K562 (cell line): ENCODE results near the gene KLC3. TPM values are rescaled to one million over a fixed set of nuclear protein-coding genes. Genes with fewer than 3 reads are reported as not detected.

Experiments used
- ATAC-seq: fragments of 200-7000 bp; cut with Tn5 transposase; 3 replicates; pipeline ENCODE4 v1.9.1; 2020; ENCODE audit warnings: moderate library complexity
- BruUV-seq: library from RNA; stranded (reverse); fragments of 400-500 nt; replicated peaks from 2 replicates; lab custom pipeline; 2021; lab: Mats Ljungman, UMichigan
- CTCF ChIA-PET: fragments of 300-600 bp; formaldehyde crosslinking; extraction: SDS; loops from one replicate; lab custom pipeline; 2021; ENCODE audit warnings: low intra/inter-chr PET ratio; lab: Yijun Ruan, JAX
- POLR2A ChIA-PET: fragments of 300-600, 350-650 bp; sonication (Branson Sonifier 250); formaldehyde crosslinking; extraction: SDS; loops from one replicate; lab custom pipeline; 2021; ENCODE audit warnings: antibody characterized with exemption, inconsistent platforms; lab: Yijun Ruan, JAX
- DNase-seq, 4 experiments: peaks; one replicate each; pipeline versions ENCODE4 v3.0.0 to v3.0.0-alpha.2; 2011 to 2018; ENCODE audit warnings: low spot score in 3 of 4, mixed read lengths in 3 of 4; ENCODE audit errors: extremely low read depth in 1 of 4
- FAIRE-seq: peaks from 2 replicates; lab custom pipeline; 2011; peaks lifted over from hg19 to GRCh38; lab: Jason Lieb, UNC
- H2AFZ ChIP-seq: 2 replicates; pipeline ENCODE4 v1.6.0; 2011; ENCODE audit warnings: low read depth, low read length, control low read depth, inconsistent platforms
- H3K27ac ChIP-seq: fragments of 200-600 bp; 3 replicates; pipeline ENCODE4 v1.8.0; 2011; ENCODE audit warnings: low read depth, mild to moderate bottlenecking, control low read depth, inconsistent platforms, low read length, moderate library complexity, mixed read lengths; ENCODE audit errors: extremely low read depth
- H3K27me3 ChIP-seq, 2 experiments: fragments of 300-600 bp in 1 of 2; 2 replicates in 1 of 2; 3 replicates in 1 of 2; pipeline versions ENCODE4 v1.6.0 to v1.8.0; 2011; ENCODE audit warnings: inconsistent platforms in 2 of 2, low read length in 2 of 2, mild to moderate bottlenecking in 1 of 2, mixed read lengths in 1 of 2, moderate library complexity in 1 of 2; ENCODE audit not compliant: control insufficient read depth in 2 of 2, insufficient read depth in 2 of 2
- H3K36me3 ChIP-seq: fragments of 300-600 bp; 3 replicates; pipeline ENCODE4 v1.8.0; 2011; ENCODE audit warnings: mild to moderate bottlenecking, low read length, inconsistent platforms; ENCODE audit not compliant: control insufficient read depth, insufficient read depth
- H3K4me1 ChIP-seq, 2 experiments: fragments of 200-600 bp in 1 of 2; replicated peaks in 1 of 2; 2 replicates in 1 of 2; 3 replicates in 1 of 2; pipeline versions ENCODE4 v1.5.1 to v1.8.0; 2011; ENCODE audit warnings: inconsistent platforms in 2 of 2, low read length in 2 of 2, mild to moderate bottlenecking in 1 of 2, mixed read lengths in 1 of 2, moderate library complexity in 1 of 2; ENCODE audit not compliant: control insufficient read depth in 2 of 2, insufficient read depth in 2 of 2
- H3K4me2 ChIP-seq: 2 replicates; pipeline ENCODE4 v1.6.1; 2011; ENCODE audit warnings: low read length, control low read depth, inconsistent platforms, mixed read lengths; ENCODE audit not compliant: insufficient read depth
- H3K4me3 ChIP-seq: fragments of 200-600 bp; sonication (generic), shearing (Covaris generic); 2 replicates; pipeline ENCODE4 v1.5.1; 2016; ENCODE audit warnings: control low read depth, inconsistent platforms
- H3K79me2 ChIP-seq: fragments of 200-600 bp; 3 replicates; pipeline ENCODE4 v1.8.0; 2011; ENCODE audit warnings: low read length, inconsistent platforms; ENCODE audit not compliant: control insufficient read depth, insufficient read depth
- H3K9ac ChIP-seq, 2 experiments: 2 replicates each; pipeline versions ENCODE4 v1.6.0 to v1.6.1; 2011; ENCODE audit warnings: low read depth in 2 of 2, low read length in 2 of 2, control low read depth in 1 of 2, inconsistent platforms in 1 of 2, mild to moderate bottlenecking in 1 of 2, mixed read lengths in 1 of 2; ENCODE audit not compliant: insufficient read depth in 1 of 2
- H3K9me1 ChIP-seq: one replicate; pipeline ENCODE4 v1.6.0; 2011; ENCODE audit warnings: inconsistent platforms, mild to moderate bottlenecking, low read length, moderate library complexity; ENCODE audit not compliant: control insufficient read depth, insufficient read depth
- H3K9me3 ChIP-seq: replicated peaks from 2 replicates; pipeline ENCODE4 v1.5.1; 2011; ENCODE audit warnings: low read depth, low read length, inconsistent platforms; ENCODE audit not compliant: control insufficient read depth, insufficient read depth
- H4K20me1 ChIP-seq: replicated peaks from 2 replicates; pipeline ENCODE4 v1.6.1; 2011; ENCODE audit warnings: low read length, inconsistent platforms, mixed read lengths; ENCODE audit not compliant: control insufficient read depth, insufficient read depth
- ADNP ChIP-seq: fragments of 200-800 bp; sonication (Bioruptor generic); IDR thresholded peaks from 2 replicates; pipeline ENCODE4 v1.6.1; 2016; ENCODE audit warnings: missing genetic modification characterization, missing compliant biosample characterization
- BCOR ChIP-seq: fragments of 450-650 bp; IDR thresholded peaks from 2 replicates; pipeline ENCODE4 v1.6.1; 2016
- GATAD2B ChIP-seq: fragments of 450-650 bp; IDR thresholded peaks from 2 replicates; pipeline ENCODE4 v1.6.1; 2017; ENCODE audit warnings: mild to moderate bottlenecking, borderline replicate concordance
- HDAC2 ChIP-seq: fragments of 450-650 bp; IDR thresholded peaks from 2 replicates; pipeline ENCODE4 v1.6.1; 2016; ENCODE audit warnings: mild to moderate bottlenecking
- KDM1A ChIP-seq, 2 experiments: fragments of 450-650 bp; IDR thresholded peaks; 2 replicates each; pipeline ENCODE4 v1.6.1; 2016; ENCODE audit warnings: mild to moderate bottlenecking in 2 of 2
- RBM25 ChIP-seq: fragments of 200-400 bp; formaldehyde crosslinking; IDR thresholded peaks from 2 replicates; pipeline ENCODE4 v1.6.1; 2018; ENCODE audit warnings: low read length, low read depth, moderate library complexity; ENCODE audit not compliant: severe bottlenecking
- SMARCA5 ChIP-seq: fragments of 450-650 bp; IDR thresholded peaks from 2 replicates; pipeline ENCODE4 v1.6.1; 2016
- ZFP36 ChIP-seq: fragments of 150-350 bp; IDR thresholded peaks from 2 replicates; pipeline ENCODE4 v1.6.1; 2018; ENCODE audit warnings: low read length, low read depth; ENCODE audit not compliant: partially characterized antibody
- ZNF57 ChIP-seq: fragments of 450-650 bp; formaldehyde crosslinking; IDR thresholded peaks from 2 replicates; pipeline ENCODE4 v1.4.0; 2020; ENCODE audit warnings: mild to moderate bottlenecking, moderate library complexity
- in situ Hi-C: fragments of 300-500 bp; cut with MboI; formaldehyde crosslinking; loops from 4 replicates; pipeline ENCODE4 v1.15.0; 2018; ENCODE audit warnings: inconsistent platforms, mixed read lengths
- intact Hi-C: fragments of 100-400 bp; cut with micrococcal nuclease; formaldehyde crosslinking; loops from 2 replicates; pipeline ENCODE4 v1.14.2; 2022
- polyA plus RNA-seq, 8 experiments: library from polyadenylated mRNA; depleted of rRNA in 4 of 8; stranded (reverse) in 5 of 8; unstranded in 3 of 8; fragments of >200 nt; fragmentation: Nextera tagmentation in 2 of 8; fragmentation: Illumina TruSeq in 1 of 8; extraction: Ambion mirVana in 2 of 8; extraction: Trizol in 1 of 8; gene quantifications; 2 replicates each; pipeline versions ENCODE4 v1.2.1 to v1.2.3, GENCODE V29; 2011 to 2014; ENCODE audit warnings: inconsistent platforms in 1 of 8, missing spikeins in 1 of 8
- total RNA-seq, 7 experiments: library from RNA; depleted of rRNA in 6 of 7; stranded (reverse); fragments of >200 nt in 6 of 7; fragmentation: Illumina TruSeq in 2 of 7; extraction: Trizol in 2 of 7; gene quantifications; 2 replicates each; pipeline versions ENCODE4 v1.2.1 to v1.2.3, GENCODE V29; 2011 to 2021; ENCODE audit warnings: low replicate concordance in 1 of 7

The KLC3 gene
- total and polyA plus RNA-seq, 9 of the 15 experiments (the other 6 are each of a cell fraction or from before 2014, with no cell fraction given) = 0.03 to 1.2 (median 0.59) TPM; not detected in 3

DNA sequence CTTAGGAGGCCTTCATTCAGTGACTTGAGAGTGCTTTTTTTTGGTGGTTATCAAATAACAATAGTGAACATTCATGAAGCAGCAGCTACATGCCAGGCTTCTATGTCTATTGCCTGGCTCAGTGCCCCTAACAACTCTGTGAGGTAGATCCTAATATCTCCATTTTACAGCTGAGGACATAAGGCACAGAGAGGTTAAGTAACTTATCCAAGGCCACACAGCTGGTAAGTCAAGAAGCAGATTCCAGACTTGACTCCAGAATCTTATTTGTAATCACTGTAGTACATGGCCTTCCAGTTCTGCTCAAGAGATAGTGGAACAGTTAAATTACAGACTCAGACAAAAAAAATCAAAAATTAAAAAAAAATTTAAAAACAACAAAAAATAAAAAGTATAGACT, 44.7 kb upstream of the KLC3 start:
- no peak overlapping the region for H3K9ac ChIP-seq
- ChIA-PET CTCF (no interaction called here), POLR2A (interaction anchor here (0.5 kb wide), 1 partner anchor 386 kb away, joined by 3 read pairs; no protein-coding TSS in a partner anchor)
- H3K27me3 ChIP-seq = no peaks in the 10 kb centered on the region
- H3K9me1 ChIP-seq = no peaks in the 10 kb centered on the region
- no peaks in the 10 kb centered on the region for H4K20me1 ChIP-seq
- peaks cover 8% of the 10 kb centered on the region; the same call in 1 of the 3 replicates for H3K36me3 ChIP-seq
- no peak overlapping the region for H3K4me2 ChIP-seq
- no peaks in the 10 kb centered on the region for H3K79me2 ChIP-seq
- ATAC-seq = no peak
- BruUV-seq = no TSS peak
- H3K4me1 ChIP-seq = peaks cover 7 to 17% of the 10 kb centered on the region in 2 experiments; a peak in 3 of 5 replicates
- no peak for TF ChIP-seq GATAD2B
- TF ChIP-seq KDM1A (IDR thresholded peaks at IDR 0.05) = peak; percentile 50 to 86; a peak in 3 of 4 replicates
- TF ChIP-seq ZFP36 = peak; percentile 80
- peak; percentile 98 for TF ChIP-seq BCOR
- TF ChIP-seq SMARCA5 = 0 out of 2 replicates have a peak, but pooled peaks have one; percentile 46
- TF ChIP-seq ADNP (tag) = peak; percentile 92
- no peak for TF ChIP-seq ZNF57 (CRISPR knock-in tag)
- peak; percentile 63; the same call in 1 of the 2 replicates for TF ChIP-seq HDAC2
- TF ChIP-seq RBM25 = peak; percentile 96
- DNase-seq = no peak
- no peaks in the 10 kb centered on the region for H3K9me3 ChIP-seq
- no peak overlapping the region for H3K27ac ChIP-seq
- intact Hi-C loops (no loop called here), in situ Hi-C loops (no loop called here)
- H3K4me3 ChIP-seq = no peak overlapping the region
- no peak for FAIRE-seq
- no peak overlapping the region for H2AFZ ChIP-seq
